ENCODE measurements around the gene DBP. TPM values are rescaled to one million over a fixed set of nuclear protein-coding genes. Genes with fewer than 3 reads are reported as not detected.

The DBP gene
- total and polyA plus RNA-seq, 10 of the 15 experiments (the other 5 are each of a cell fraction or from before 2014, with no cell fraction given) = 2.0 to 10.6 (median 6.9) TPM

- TF ChIP-seq, protein P1, sequence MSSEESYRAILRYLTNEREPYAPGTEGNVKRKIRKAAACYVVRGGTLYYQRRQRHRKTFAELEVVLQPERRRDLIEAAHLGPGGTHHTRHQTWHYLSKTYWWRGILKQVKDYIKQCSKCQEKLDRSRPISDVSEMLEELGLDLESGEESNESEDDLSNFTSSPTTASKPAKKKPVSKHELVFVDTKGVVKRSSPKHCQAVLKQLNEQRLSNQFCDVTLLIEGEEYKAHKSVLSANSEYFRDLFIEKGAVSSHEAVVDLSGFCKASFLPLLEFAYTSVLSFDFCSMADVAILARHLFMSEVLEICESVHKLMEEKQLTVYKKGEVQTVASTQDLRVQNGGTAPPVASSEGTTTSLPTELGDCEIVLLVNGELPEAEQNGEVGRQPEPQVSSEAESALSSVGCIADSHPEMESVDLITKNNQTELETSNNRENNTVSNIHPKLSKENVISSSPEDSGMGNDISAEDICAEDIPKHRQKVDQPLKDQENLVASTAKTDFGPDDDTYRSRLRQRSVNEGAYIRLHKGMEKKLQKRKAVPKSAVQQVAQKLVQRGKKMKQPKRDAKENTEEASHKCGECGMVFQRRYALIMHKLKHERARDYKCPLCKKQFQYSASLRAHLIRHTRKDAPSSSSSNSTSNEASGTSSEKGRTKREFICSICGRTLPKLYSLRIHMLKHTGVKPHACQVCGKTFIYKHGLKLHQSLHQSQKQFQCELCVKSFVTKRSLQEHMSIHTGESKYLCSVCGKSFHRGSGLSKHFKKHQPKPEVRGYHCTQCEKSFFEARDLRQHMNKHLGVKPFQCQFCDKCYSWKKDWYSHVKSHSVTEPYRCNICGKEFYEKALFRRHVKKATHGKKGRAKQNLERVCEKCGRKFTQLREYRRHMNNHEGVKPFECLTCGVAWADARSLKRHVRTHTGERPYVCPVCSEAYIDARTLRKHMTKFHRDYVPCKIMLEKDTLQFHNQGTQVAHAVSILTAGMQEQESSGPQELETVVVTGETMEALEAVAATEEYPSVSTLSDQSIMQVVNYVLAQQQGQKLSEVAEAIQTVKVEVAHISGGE (CRISPR knock-in tag; IDR thresholded peaks at IDR 0.05) = no peak
- TF ChIP-seq, protein P2, sequence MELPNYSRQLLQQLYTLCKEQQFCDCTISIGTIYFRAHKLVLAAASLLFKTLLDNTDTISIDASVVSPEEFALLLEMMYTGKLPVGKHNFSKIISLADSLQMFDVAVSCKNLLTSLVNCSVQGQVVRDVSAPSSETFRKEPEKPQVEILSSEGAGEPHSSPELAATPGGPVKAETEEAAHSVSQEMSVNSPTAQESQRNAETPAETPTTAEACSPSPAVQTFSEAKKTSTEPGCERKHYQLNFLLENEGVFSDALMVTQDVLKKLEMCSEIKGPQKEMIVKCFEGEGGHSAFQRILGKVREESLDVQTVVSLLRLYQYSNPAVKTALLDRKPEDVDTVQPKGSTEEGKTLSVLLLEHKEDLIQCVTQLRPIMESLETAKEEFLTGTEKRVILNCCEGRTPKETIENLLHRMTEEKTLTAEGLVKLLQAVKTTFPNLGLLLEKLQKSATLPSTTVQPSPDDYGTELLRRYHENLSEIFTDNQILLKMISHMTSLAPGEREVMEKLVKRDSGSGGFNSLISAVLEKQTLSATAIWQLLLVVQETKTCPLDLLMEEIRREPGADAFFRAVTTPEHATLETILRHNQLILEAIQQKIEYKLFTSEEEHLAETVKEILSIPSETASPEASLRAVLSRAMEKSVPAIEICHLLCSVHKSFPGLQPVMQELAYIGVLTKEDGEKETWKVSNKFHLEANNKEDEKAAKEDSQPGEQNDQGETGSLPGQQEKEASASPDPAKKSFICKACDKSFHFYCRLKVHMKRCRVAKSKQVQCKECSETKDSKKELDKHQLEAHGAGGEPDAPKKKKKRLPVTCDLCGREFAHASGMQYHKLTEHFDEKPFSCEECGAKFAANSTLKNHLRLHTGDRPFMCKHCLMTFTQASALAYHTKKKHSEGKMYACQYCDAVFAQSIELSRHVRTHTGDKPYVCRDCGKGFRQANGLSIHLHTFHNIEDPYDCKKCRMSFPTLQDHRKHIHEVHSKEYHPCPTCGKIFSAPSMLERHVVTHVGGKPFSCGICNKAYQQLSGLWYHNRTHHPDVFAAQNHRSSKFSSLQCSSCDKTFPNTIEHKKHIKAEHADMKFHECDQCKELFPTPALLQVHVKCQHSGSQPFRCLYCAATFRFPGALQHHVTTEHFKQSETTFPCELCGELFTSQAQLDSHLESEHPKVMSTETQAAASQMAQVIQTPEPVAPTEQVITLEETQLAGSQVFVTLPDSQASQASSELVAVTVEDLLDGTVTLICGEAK (IDR thresholded peaks at IDR 0.05; ENCODE audit: borderline replicate concordance) = no peak
- TF ChIP-seq SIX5 (IDR thresholded peaks at IDR 0.05; ENCODE audit: low read depth, low read length, severe bottlenecking) = no peak
- peak; percentile 82 for TF ChIP-seq DPF2 (IDR thresholded peaks at IDR 0.05)
- TF ChIP-seq IRF5 (IDR thresholded peaks at IDR 0.05; ENCODE audit: borderline replicate concordance) = no peak
- no peak for TF ChIP-seq ETV6 (conservative IDR thresholded peaks at IDR 0.05 in 1 of 2, IDR thresholded peaks at IDR 0.05 in 1 of 2; ENCODE audit: borderline replicate concordance in 1 of 2, low read depth in 1 of 2)
- TF ChIP-seq NR2C2 (IDR thresholded peaks at IDR 0.05; ENCODE audit: borderline replicate concordance, control insufficient read depth, insufficient read length, low read depth) = no peak
- TF ChIP-seq SUPT20H (IDR thresholded peaks at IDR 0.05; ENCODE audit: borderline replicate concordance, control insufficient read depth, low read depth, low read length) = no peak
- TF ChIP-seq SMARCA5 (IDR thresholded peaks at IDR 0.05) = peak; percentile 51; the same call in 1 of the 2 replicates
- no peak for TF ChIP-seq RELA (IDR thresholded peaks at IDR 0.05; ENCODE audit: borderline replicate concordance, partially characterized antibody)
- TF ChIP-seq, protein P3, sequence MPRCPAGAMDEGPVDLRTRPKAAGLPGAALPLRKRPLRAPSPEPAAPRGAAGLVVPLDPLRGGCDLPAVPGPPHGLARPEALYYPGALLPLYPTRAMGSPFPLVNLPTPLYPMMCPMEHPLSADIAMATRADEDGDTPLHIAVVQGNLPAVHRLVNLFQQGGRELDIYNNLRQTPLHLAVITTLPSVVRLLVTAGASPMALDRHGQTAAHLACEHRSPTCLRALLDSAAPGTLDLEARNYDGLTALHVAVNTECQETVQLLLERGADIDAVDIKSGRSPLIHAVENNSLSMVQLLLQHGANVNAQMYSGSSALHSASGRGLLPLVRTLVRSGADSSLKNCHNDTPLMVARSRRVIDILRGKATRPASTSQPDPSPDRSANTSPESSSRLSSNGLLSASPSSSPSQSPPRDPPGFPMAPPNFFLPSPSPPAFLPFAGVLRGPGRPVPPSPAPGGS (IDR thresholded peaks at IDR 0.05; ENCODE audit: borderline replicate concordance, insufficient read depth, low read depth, low read length, poor library complexity, severe bottlenecking) = peak; percentile 7
- TF ChIP-seq ZNF207 (IDR thresholded peaks at IDR 0.05; ENCODE audit: borderline replicate concordance) = 0 out of 2 replicates have a peak, but pooled peaks have one; percentile 54
- TF ChIP-seq NFXL1 (IDR thresholded peaks at IDR 0.05; ENCODE audit: borderline replicate concordance) = peak; percentile 79; the same call in 1 of the 2 replicates
Observed at GRCh38 chr19:48635263-48635965, 1.8 kb downstream of the DBP start (continued).
